H9 (cell line): ENCODE results near the gene ZNF423. TPM values are rescaled to one million over a fixed set of nuclear protein-coding genes. Genes with fewer than 3 reads are reported as not detected.

Experiments
- DNase-seq: peaks from one replicate; pipeline ENCODE4 v3.0.0-alpha.2; 2017
- H2AFZ ChIP-seq: one replicate; pipeline ENCODE4 v1.6.1; 2013; ENCODE audit warnings: mild to moderate bottlenecking, low read length, control low read depth, moderate library complexity
- H2AK5ac ChIP-seq: 2 replicates; pipeline ENCODE4 v1.6.1; 2013; ENCODE audit warnings: low read length, control low read depth, mixed read lengths; ENCODE audit not compliant: insufficient read length
- H2BK120ac ChIP-seq: one replicate; pipeline ENCODE4 v1.6.1; 2013; ENCODE audit warnings: low read depth, mild to moderate bottlenecking, low read length, control low read depth, inconsistent platforms; ENCODE audit not compliant: poor library complexity, severe bottlenecking
- H2BK12ac ChIP-seq: 2 replicates; pipeline ENCODE4 v1.6.1; 2013; ENCODE audit warnings: low read length, control low read depth, mixed read lengths, low read depth; ENCODE audit not compliant: insufficient read length
- H2BK15ac ChIP-seq: 2 replicates; pipeline ENCODE4 v1.6.1; 2013; ENCODE audit warnings: low read depth, low read length, control low read depth
- H2BK20ac ChIP-seq: one replicate; pipeline ENCODE4 v1.6.1; 2013; ENCODE audit warnings: low read depth, mild to moderate bottlenecking, low read length, control low read depth, inconsistent platforms; ENCODE audit not compliant: poor library complexity, severe bottlenecking
- H2BK5ac ChIP-seq: 2 replicates; pipeline ENCODE4 v1.6.1; 2013; ENCODE audit warnings: low read length, control low read depth, mixed read lengths; ENCODE audit not compliant: insufficient read length
- H3K14ac ChIP-seq: 2 replicates; pipeline ENCODE4 v1.6.1; 2013; ENCODE audit warnings: low read length, control low read depth; ENCODE audit not compliant: insufficient read depth
- H3K18ac ChIP-seq: 2 replicates; pipeline ENCODE4 v1.6.1; 2013; ENCODE audit warnings: low read depth, mild to moderate bottlenecking, mixed read lengths, low read length, control low read depth; ENCODE audit not compliant: insufficient read length
- H3K23ac ChIP-seq: 2 replicates; pipeline ENCODE4 v1.6.1; 2013; ENCODE audit warnings: low read length, control low read depth, mixed read lengths, low read depth; ENCODE audit not compliant: insufficient read length
- H3K23me2 ChIP-seq: 2 replicates; pipeline ENCODE4 v1.6.1; 2013; ENCODE audit warnings: low read depth, mild to moderate bottlenecking, mixed read lengths, low read length, control low read depth; ENCODE audit not compliant: insufficient read length, poor library complexity, severe bottlenecking
- H3K27ac ChIP-seq: 2 replicates; pipeline ENCODE4 v1.5.1; 2013; ENCODE audit warnings: low read length, control low read depth, mixed read lengths, low read depth; ENCODE audit not compliant: insufficient read length
- H3K27me3 ChIP-seq: 2 replicates; pipeline ENCODE4 v1.6.1; 2013; ENCODE audit warnings: low read length, control low read depth, inconsistent platforms; ENCODE audit not compliant: insufficient read depth
- H3K4ac ChIP-seq: 2 replicates; pipeline ENCODE4 v1.6.1; 2013; ENCODE audit warnings: low read depth, mild to moderate bottlenecking, control low read depth, inconsistent platforms, low read length, moderate library complexity
- H3K4me1 ChIP-seq: 2 replicates; pipeline ENCODE4 v1.6.1; 2013; ENCODE audit warnings: low read length, control low read depth, inconsistent platforms; ENCODE audit not compliant: insufficient read depth
- H3K4me2 ChIP-seq: 2 replicates; pipeline ENCODE4 v1.6.1; 2013; ENCODE audit warnings: low read length, control low read depth, mixed read lengths; ENCODE audit not compliant: insufficient read length, insufficient read depth
- H3K56ac ChIP-seq: 2 replicates; pipeline ENCODE4 v1.6.1; 2013; ENCODE audit warnings: low read depth, mild to moderate bottlenecking, mixed read lengths, low read length, control low read depth; ENCODE audit not compliant: insufficient read length
- H3K79me1 ChIP-seq: 2 replicates; pipeline ENCODE4 v1.6.1; 2013; ENCODE audit warnings: low read depth, mild to moderate bottlenecking, moderate library complexity, low read length, control low read depth, inconsistent platforms; ENCODE audit not compliant: insufficient read depth, poor library complexity, severe bottlenecking
- H3K79me2 ChIP-seq: 2 replicates; pipeline ENCODE4 v1.6.1; 2013; ENCODE audit warnings: low read length, control low read depth, inconsistent platforms; ENCODE audit not compliant: insufficient read depth
- H3K9ac ChIP-seq: 2 replicates; pipeline ENCODE4 v1.6.1; 2013; ENCODE audit warnings: low read length, control low read depth, mixed read lengths; ENCODE audit not compliant: insufficient read length; ENCODE audit errors: extremely low read depth
- H3K9me3 ChIP-seq: one replicate; pipeline ENCODE4 v1.6.1; 2013; ENCODE audit warnings: low read depth, low read length, inconsistent platforms; ENCODE audit not compliant: control insufficient read depth
- H3T11ph ChIP-seq: one replicate; pipeline ENCODE4 v1.6.1; 2013; ENCODE audit warnings: mild to moderate bottlenecking, low read length, control low read depth, inconsistent platforms
- H4K20me1 ChIP-seq: one replicate; pipeline ENCODE4 v1.6.1; 2013; ENCODE audit not compliant: control insufficient read depth, insufficient read length, insufficient read depth
- H4K5ac ChIP-seq: 2 replicates; pipeline ENCODE4 v1.6.1; 2013; ENCODE audit warnings: low read depth, mild to moderate bottlenecking, mixed read lengths, low read length, control low read depth; ENCODE audit not compliant: insufficient read length
- H4K8ac ChIP-seq: replicated peaks from 2 replicates; pipeline ENCODE4 v1.6.1; 2013; ENCODE audit warnings: low read length, control low read depth, mixed read lengths, low read depth; ENCODE audit not compliant: insufficient read length
- H4K91ac ChIP-seq: 2 replicates; pipeline ENCODE4 v1.6.1; 2013; ENCODE audit warnings: low read depth, mild to moderate bottlenecking, moderate library complexity, mixed read lengths, low read length, control low read depth; ENCODE audit not compliant: insufficient read length
- H3K27ac Mint-ChIP-seq, 3 experiments: 2 replicates in 2 of 3; 3 replicates in 1 of 3; pipeline ENCODE4 v1.8.0; 2020 to 2021; ENCODE audit warnings: mixed read lengths in 3 of 3, mild to moderate bottlenecking in 1 of 3, moderate library complexity in 1 of 3
- H3K27me3 Mint-ChIP-seq: 2 replicates; pipeline ENCODE4 v1.8.0; 2021; ENCODE audit warnings: low read depth, mild to moderate bottlenecking, moderate library complexity, mixed read lengths
- H3K36me3 Mint-ChIP-seq, 3 experiments: 2 replicates in 2 of 3; 3 replicates in 1 of 3; pipeline ENCODE4 v1.8.0; 2020 to 2021; ENCODE audit warnings: low read depth in 3 of 3, mixed read lengths in 3 of 3; ENCODE audit not compliant: insufficient read depth in 1 of 3
- H3K4me1 Mint-ChIP-seq, 2 experiments: 2 replicates each; pipeline ENCODE4 v1.8.0; 2020; ENCODE audit warnings: mixed read lengths in 2 of 2
- H3K4me3 Mint-ChIP-seq, 2 experiments: 2 replicates in 1 of 2; 3 replicates in 1 of 2; pipeline ENCODE4 v1.8.0; 2020 to 2021; ENCODE audit warnings: mild to moderate bottlenecking in 2 of 2, mixed read lengths in 2 of 2, moderate library complexity in 1 of 2
- H3K9me3 Mint-ChIP-seq, 2 experiments: 2 replicates in 1 of 2; 3 replicates in 1 of 2; pipeline ENCODE4 v1.8.0; 2020; ENCODE audit warnings: mild to moderate bottlenecking in 2 of 2, mixed read lengths in 2 of 2, moderate library complexity in 1 of 2
- WGBS: extraction: QIAGEN DNeasy Blood & Tissue Kit; methylation state at CpG from one replicate; pipeline ENCODE4 v1.1.7; 2013; ENCODE audit warnings: missing lambda C conversion rate, low lambda C conversion rate, mixed read lengths; ENCODE audit not compliant: insufficient read length; ENCODE audit errors: extremely low coverage; 5-methylcytosine and 5-hydroxymethylcytosine counted together
- total RNA-seq: library from RNA; stranded (reverse); gene quantifications from 2 replicates; pipeline ENCODE4 v1.2.1, GENCODE V29; 2021
- TF ChIP-seq, protein P1 (sequence below): fragments of 200-600 bp; sonication (generic); conservative IDR thresholded peaks from 3 replicates; pipeline ENCODE4 v1.8.0; 2021; ENCODE audit warnings: antibody characterized with exemption, mild to moderate bottlenecking

ZNF423 gene
- total RNA-seq, 1 experiment from 2014 or later: 51.5 TPM

DNA sequence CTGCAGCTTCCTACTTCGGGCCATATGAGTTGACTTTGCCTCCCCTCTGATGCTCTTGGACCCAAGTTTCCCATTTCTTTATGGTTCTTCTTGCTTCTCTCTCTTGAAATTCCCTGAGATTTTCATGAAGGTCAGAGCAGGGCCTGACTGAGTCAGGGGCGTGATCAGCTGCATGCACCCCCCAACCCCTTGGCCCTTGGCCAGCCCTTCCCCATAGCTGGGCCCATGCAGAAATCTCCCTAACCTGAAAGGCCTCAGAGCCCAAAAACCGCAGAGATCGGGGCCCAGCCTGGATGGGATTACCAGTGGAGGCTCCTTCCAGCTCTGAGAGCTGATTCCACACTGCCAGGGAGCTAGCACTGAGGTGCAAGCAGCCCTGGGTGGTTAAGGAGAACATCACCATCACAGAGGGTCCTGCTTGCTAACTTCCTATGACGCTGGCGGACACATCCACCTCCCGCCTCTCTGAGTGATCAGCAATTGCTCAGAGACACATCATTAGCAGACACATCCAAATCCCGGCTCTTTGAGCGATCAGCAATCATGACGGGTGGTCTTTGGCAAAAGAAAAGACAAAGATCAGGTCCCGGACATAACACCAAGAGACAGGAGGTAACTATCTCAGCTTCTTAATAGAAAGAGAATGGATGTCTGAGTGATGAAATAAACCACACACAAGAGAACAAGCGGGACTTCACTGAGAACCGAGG is 320.9 kb downstream of the ZNF423 start:
- no peak overlapping the region for H2BK5ac ChIP-seq
- TF ChIP-seq, protein P1, sequence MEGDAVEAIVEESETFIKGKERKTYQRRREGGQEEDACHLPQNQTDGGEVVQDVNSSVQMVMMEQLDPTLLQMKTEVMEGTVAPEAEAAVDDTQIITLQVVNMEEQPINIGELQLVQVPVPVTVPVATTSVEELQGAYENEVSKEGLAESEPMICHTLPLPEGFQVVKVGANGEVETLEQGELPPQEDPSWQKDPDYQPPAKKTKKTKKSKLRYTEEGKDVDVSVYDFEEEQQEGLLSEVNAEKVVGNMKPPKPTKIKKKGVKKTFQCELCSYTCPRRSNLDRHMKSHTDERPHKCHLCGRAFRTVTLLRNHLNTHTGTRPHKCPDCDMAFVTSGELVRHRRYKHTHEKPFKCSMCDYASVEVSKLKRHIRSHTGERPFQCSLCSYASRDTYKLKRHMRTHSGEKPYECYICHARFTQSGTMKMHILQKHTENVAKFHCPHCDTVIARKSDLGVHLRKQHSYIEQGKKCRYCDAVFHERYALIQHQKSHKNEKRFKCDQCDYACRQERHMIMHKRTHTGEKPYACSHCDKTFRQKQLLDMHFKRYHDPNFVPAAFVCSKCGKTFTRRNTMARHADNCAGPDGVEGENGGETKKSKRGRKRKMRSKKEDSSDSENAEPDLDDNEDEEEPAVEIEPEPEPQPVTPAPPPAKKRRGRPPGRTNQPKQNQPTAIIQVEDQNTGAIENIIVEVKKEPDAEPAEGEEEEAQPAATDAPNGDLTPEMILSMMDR: no peak
- no peak overlapping the region for H3K18ac ChIP-seq
- H2BK15ac ChIP-seq: no peak overlapping the region
- no peaks in the 10 kb centered on the region for H3K23me2 ChIP-seq
- H3K79me1 ChIP-seq: no peaks in the 10 kb centered on the region
- H3K4me2 ChIP-seq: no peak overlapping the region
- no peaks in the 10 kb centered on the region for H3K79me2 ChIP-seq
- Mint-ChIP-seq H3K4me1 (peaks cover 44 to 57% of the 10 kb centered on the region in 2 experiments), H3K9me3 (no peaks in the 10 kb centered on the region), H3K4me3 (no peak overlapping the region), H3K27ac (no peak overlapping the region), H3K27me3 (no peaks in the 10 kb centered on the region), H3K36me3 (no peaks in the 10 kb centered on the region; a peak in 1 of 7 replicates)
- DNase-seq: no peak
- H3K27ac ChIP-seq: no peak overlapping the region
- H2AK5ac ChIP-seq: no peak overlapping the region
- H4K91ac ChIP-seq: no peak overlapping the region
- WGBS: no CpG with 5 or more reads among the region's 13 CpGs
- H3K9ac ChIP-seq: no peak overlapping the region
- no peak overlapping the region for H3K4ac ChIP-seq
- no peaks in the 10 kb centered on the region for H3K27me3 ChIP-seq
- H3K56ac ChIP-seq: no peak overlapping the region
- H3K23ac ChIP-seq: no peak overlapping the region
- no peak overlapping the region for H4K8ac ChIP-seq
- H4K20me1 ChIP-seq: no peaks in the 10 kb centered on the region
- H2BK20ac ChIP-seq: no peak overlapping the region
- no peak overlapping the region for H2AFZ ChIP-seq
- H3K9me3 ChIP-seq: no peaks in the 10 kb centered on the region
- H4K5ac ChIP-seq: no peak overlapping the region
- H2BK120ac ChIP-seq: no peak overlapping the region
- no peak overlapping the region for H3K14ac ChIP-seq
- H2BK12ac ChIP-seq: no peak overlapping the region
- H3T11ph ChIP-seq: no peak overlapping the region
- H3K4me1 ChIP-seq: no peaks in the 10 kb centered on the region
